Thyroid gland (tissue), 4 donors: ENCODE data around the gene IGSF10.

Source experiments
- POLR2A ChIP-seq, 2 donors: fragments of 450-650 bp; IDR thresholded peaks; one replicate each; pipeline ENCODE4 v1.6.1; 2017; ENCODE audit warnings: antibody characterized with exemption in 2 of 2, mild to moderate bottlenecking in 2 of 2, moderate library complexity in 1 of 2
- TF ChIP-seq, protein P1 (sequence below), 6 experiments: fragments of 200-600 bp in 3 of 6; fragments of 450-650 bp in 3 of 6; sonication (generic) in 3 of 6; IDR thresholded peaks; one replicate each; pipeline ENCODE4 v1.5.1; 2016 to 2019; ENCODE audit warnings: antibody characterized with exemption in 6 of 6, mild to moderate bottlenecking in 2 of 6, inconsistent platforms in 1 of 6, moderate library complexity in 1 of 6

DNA sequence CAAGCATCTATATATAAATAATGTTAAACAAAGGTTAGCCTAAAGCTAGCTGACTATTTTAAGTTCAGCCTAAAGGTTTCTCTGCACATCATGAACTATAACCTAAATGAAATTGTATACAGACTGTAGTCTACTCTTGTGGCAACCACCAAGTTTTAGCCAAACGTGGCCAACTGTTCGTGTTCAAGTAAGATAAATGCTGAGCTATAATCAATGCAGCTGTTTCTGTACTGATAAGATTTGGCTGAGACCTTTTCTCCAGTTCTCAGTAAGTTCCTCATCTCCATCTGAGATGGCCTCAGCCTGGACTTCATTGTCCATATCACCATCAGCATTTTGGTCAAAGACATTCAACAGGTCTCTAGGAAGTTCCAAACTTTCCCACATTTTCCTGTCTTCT lies 43.7 kb upstream of the IGSF10 start:
- no peak for TF ChIP-seq POLR2A (IDR thresholded peaks at IDR 0.05)
- TF ChIP-seq, protein P1, sequence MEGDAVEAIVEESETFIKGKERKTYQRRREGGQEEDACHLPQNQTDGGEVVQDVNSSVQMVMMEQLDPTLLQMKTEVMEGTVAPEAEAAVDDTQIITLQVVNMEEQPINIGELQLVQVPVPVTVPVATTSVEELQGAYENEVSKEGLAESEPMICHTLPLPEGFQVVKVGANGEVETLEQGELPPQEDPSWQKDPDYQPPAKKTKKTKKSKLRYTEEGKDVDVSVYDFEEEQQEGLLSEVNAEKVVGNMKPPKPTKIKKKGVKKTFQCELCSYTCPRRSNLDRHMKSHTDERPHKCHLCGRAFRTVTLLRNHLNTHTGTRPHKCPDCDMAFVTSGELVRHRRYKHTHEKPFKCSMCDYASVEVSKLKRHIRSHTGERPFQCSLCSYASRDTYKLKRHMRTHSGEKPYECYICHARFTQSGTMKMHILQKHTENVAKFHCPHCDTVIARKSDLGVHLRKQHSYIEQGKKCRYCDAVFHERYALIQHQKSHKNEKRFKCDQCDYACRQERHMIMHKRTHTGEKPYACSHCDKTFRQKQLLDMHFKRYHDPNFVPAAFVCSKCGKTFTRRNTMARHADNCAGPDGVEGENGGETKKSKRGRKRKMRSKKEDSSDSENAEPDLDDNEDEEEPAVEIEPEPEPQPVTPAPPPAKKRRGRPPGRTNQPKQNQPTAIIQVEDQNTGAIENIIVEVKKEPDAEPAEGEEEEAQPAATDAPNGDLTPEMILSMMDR (IDR thresholded peaks at IDR 0.05) = no peak
